MM.1S (cell line): ENCODE data around the gene DLX1.

Experiments
- DNase-seq: peaks from one replicate; pipeline ENCODE4 v3.0.0-alpha.2; 2015
- H2AFZ ChIP-seq: fragments of 300-600 bp; sonication (generic); 2 replicates; pipeline ENCODE4 v1.6.0; 2016; ENCODE audit warnings: antibody characterized with exemption, low read length
- H3F3A ChIP-seq: fragments of 300-600 bp; sonication (generic); 2 replicates; pipeline ENCODE4 v1.6.1; 2016; ENCODE audit warnings: mild to moderate bottlenecking, antibody characterized with exemption, low read length, moderate library complexity, mixed read lengths; ENCODE audit not compliant: insufficient read depth
- H3K27ac ChIP-seq: fragments of 300-600 bp; sonication (generic); 2 replicates; pipeline ENCODE4 v1.5.1; 2016; ENCODE audit warnings: mild to moderate bottlenecking, low read length
- H3K27me3 ChIP-seq: fragments of 300-600 bp; sonication (generic); replicated peaks from 2 replicates; pipeline ENCODE4 v1.6.0; 2016; ENCODE audit warnings: low read length; ENCODE audit not compliant: insufficient read depth
- H3K36me3 ChIP-seq: fragments of 300-600 bp; sonication (generic); replicated peaks from 2 replicates; pipeline ENCODE4 v1.6.1; 2016; ENCODE audit warnings: mild to moderate bottlenecking, low read length, mixed read lengths; ENCODE audit not compliant: insufficient read depth
- H3K4me1 ChIP-seq: fragments of 300-600 bp; sonication (generic); 2 replicates; pipeline ENCODE4 v1.6.1; 2016; ENCODE audit warnings: low read length, mixed read lengths
- H3K4me2 ChIP-seq: fragments of 300-600 bp; sonication (generic); 2 replicates; pipeline ENCODE4 v1.6.0; 2016; ENCODE audit warnings: low read depth, low read length
- H3K4me3 ChIP-seq: fragments of 300-600 bp; sonication (generic); 2 replicates; pipeline ENCODE4 v1.5.1; 2016; ENCODE audit warnings: low read length, mixed read lengths
- H3K79me2 ChIP-seq: fragments of 300-600 bp; sonication (generic); 2 replicates; pipeline ENCODE4 v1.6.1; 2016; ENCODE audit warnings: mixed run types, low read length, mixed read lengths
- H3K9ac ChIP-seq: fragments of 300-600 bp; sonication (generic); 2 replicates; pipeline ENCODE4 v1.6.1; 2016; ENCODE audit warnings: low read length, mixed read lengths
- H3K9me2 ChIP-seq: fragments of 300-600 bp; sonication (generic); replicated peaks from 2 replicates; pipeline ENCODE4 v1.6.1; 2016; ENCODE audit warnings: mild to moderate bottlenecking, low read length, mixed read lengths; ENCODE audit not compliant: insufficient read depth
- H3K9me3 ChIP-seq: fragments of 300-600 bp; sonication (generic); replicated peaks from 2 replicates; pipeline ENCODE4 v1.6.1; 2016; ENCODE audit warnings: mild to moderate bottlenecking, low read length, mixed read lengths; ENCODE audit not compliant: insufficient read depth
- H4K20me1 ChIP-seq: fragments of 300-600 bp; sonication (generic); 2 replicates; pipeline ENCODE4 v1.6.1; 2016; ENCODE audit warnings: mild to moderate bottlenecking, low read length, moderate library complexity, mixed read lengths; ENCODE audit not compliant: insufficient read depth
- CTCF ChIP-seq: fragments of 300-600 bp; sonication (generic); IDR thresholded peaks from 2 replicates; pipeline ENCODE4 v1.5.1; 2016; ENCODE audit warnings: antibody characterized with exemption, low read length, mixed read lengths
- EZH2 ChIP-seq: fragments of 300-600 bp; sonication (generic); optimal IDR thresholded peaks from 2 replicates; pipeline ENCODE3; 2017; ENCODE audit warnings: low read depth, mild to moderate bottlenecking, antibody characterized with exemption, low read length, mixed read lengths
- EZH2phosphoT487 ChIP-seq: fragments of 300-600 bp; sonication (generic); IDR thresholded peaks from 2 replicates; pipeline ENCODE4 v1.6.1; 2018; ENCODE audit warnings: antibody characterized with exemption, low read length

The DLX1 gene

GRCh38 chr2:172039011-172039704, 46.1 kb upstream of the DLX1 start:
- H3K27ac ChIP-seq, result no peak overlapping the region
- no peaks in the 10 kb centered on the region for H4K20me1 ChIP-seq
- H3K9me3 ChIP-seq, result no peaks in the 10 kb centered on the region
- no peak overlapping the region for H3K9ac ChIP-seq
- no peaks in the 10 kb centered on the region for H3F3A ChIP-seq
- H3K4me3 ChIP-seq, result no peak overlapping the region
- no peak for DNase-seq
- H3K27me3 ChIP-seq, result no peaks in the 10 kb centered on the region
- H3K4me2 ChIP-seq, result no peak overlapping the region
- no peaks in the 10 kb centered on the region for H3K79me2 ChIP-seq
- H2AFZ ChIP-seq, result no peak overlapping the region
- no peaks in the 10 kb centered on the region for H3K9me2 ChIP-seq
- no peak for TF ChIP-seq EZH2phosphoT487
- TF ChIP-seq CTCF, result no peak
- no peak for TF ChIP-seq EZH2
- H3K36me3 ChIP-seq, result no peaks in the 10 kb centered on the region
- no peaks in the 10 kb centered on the region for H3K4me1 ChIP-seq

- DNase-seq, result no peak
- Histone ChIP-seq H3K27me3 (no peaks in the 10 kb centered on the region), H3F3A (no peaks in the 10 kb centered on the region), H3K79me2 (no peaks in the 10 kb centered on the region), H4K20me1 (no peaks in the 10 kb centered on the region), H3K36me3 (no peaks in the 10 kb centered on the region), H3K27ac (no peak overlapping the region), H3K4me3 (no peak overlapping the region), H3K4me2 (no peak overlapping the region), H3K9me3 (no peaks in the 10 kb centered on the region), H2AFZ (no peak overlapping the region), H3K9me2 (no peaks in the 10 kb centered on the region), H3K9ac (no peak overlapping the region), H3K4me1 (no peaks in the 10 kb centered on the region)
- TF ChIP-seq EZH2phosphoT487 (no peak), CTCF (no peak), EZH2 (no peak)
These were observed 45.0 kb upstream of the DLX1 start for GRCh38 chr2:172040311-172040710.

DNA sequence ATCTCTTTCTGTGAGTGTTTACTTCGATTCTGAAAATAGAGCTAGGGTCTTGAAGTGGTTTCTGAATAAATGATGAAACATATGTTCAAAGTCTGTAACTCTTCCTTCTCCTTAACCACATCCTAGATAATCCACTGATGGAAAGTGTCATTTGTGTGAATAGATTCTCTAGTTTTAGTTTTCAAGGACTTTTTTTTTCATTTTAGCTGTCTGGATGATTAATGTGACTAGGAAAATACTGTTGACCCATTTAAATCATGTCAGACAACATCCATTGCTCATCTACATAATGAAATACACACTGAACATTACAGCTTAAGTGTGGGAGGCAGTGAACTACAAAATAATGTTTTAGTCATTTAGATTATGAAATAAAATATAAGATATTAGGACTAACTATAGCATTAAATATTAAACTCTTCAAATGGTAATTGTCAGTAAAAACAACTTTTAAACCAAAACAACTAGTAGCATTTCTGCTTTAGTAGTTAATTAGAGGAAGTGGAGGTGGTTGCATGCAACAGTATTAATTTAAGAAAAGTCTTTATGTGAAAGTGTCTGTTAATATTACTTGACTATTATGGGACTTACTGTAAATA, 39.1 kb upstream of the DLX1 start:
- TF ChIP-seq EZH2, result no peak
- no peak for TF ChIP-seq EZH2phosphoT487
- no peak for TF ChIP-seq CTCF
- no peak overlapping the region for H3K27ac ChIP-seq
- H3K4me2 ChIP-seq, result no peak overlapping the region

More for the DNA sequence above, 39.1 kb upstream of the DLX1 start:
- Histone ChIP-seq H3K36me3 (no peaks in the 10 kb centered on the region), H3K9me3 (no peaks in the 10 kb centered on the region), H3K9ac (no peak overlapping the region), H4K20me1 (no peaks in the 10 kb centered on the region), H2AFZ (no peak overlapping the region), H3K27me3 (no peaks in the 10 kb centered on the region), H3K79me2 (no peaks in the 10 kb centered on the region), H3K9me2 (no peaks in the 10 kb centered on the region), H3K4me1 (no peaks in the 10 kb centered on the region), H3F3A (no peaks in the 10 kb centered on the region), H3K4me3 (no peak overlapping the region)
- DNase-seq, result no peak
